MM.1S (cell line): ENCODE data around the gene GNRH2.

Experiments used
- EZH2 ChIP-seq: fragments of 300-600 bp; sonication (generic); optimal IDR thresholded peaks from 2 replicates; pipeline ENCODE3; 2017; ENCODE audit warnings: low read depth, mild to moderate bottlenecking, antibody characterized with exemption, low read length, mixed read lengths
- TF ChIP-seq, protein P1 (sequence below): fragments of 300-600 bp; sonication (generic); IDR thresholded peaks from 2 replicates; pipeline ENCODE4 v1.5.1; 2016; ENCODE audit warnings: antibody characterized with exemption, low read length, mixed read lengths

DNA sequence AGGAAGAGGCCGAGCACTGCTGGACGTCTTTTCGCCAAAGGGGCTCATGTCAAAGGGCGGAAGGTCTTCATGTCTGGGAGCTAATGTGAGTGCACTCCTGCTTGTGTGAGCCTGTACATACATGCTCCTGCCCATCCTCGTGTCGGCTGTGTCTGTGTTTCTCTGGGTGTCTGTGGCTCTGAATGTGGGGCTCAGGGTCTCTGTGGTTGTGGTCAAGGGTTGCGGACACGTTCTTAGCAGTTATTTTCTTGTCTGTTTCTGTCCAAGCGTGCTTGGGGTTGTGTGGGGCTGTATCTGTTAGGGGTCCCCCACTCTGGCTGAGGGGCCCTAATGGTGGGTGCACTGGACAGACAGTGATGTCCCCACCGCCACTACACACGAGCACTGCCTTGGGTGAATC, 38.2 kb downstream of the GNRH2 start:
- TF ChIP-seq, protein P1, sequence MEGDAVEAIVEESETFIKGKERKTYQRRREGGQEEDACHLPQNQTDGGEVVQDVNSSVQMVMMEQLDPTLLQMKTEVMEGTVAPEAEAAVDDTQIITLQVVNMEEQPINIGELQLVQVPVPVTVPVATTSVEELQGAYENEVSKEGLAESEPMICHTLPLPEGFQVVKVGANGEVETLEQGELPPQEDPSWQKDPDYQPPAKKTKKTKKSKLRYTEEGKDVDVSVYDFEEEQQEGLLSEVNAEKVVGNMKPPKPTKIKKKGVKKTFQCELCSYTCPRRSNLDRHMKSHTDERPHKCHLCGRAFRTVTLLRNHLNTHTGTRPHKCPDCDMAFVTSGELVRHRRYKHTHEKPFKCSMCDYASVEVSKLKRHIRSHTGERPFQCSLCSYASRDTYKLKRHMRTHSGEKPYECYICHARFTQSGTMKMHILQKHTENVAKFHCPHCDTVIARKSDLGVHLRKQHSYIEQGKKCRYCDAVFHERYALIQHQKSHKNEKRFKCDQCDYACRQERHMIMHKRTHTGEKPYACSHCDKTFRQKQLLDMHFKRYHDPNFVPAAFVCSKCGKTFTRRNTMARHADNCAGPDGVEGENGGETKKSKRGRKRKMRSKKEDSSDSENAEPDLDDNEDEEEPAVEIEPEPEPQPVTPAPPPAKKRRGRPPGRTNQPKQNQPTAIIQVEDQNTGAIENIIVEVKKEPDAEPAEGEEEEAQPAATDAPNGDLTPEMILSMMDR = no peak
- no peak for TF ChIP-seq EZH2
